HG03064 (cell line): ENCODE data around the gene TAF8.

Experiments used
- ATAC-seq: cut with Tn5 transposase; IDR thresholded peaks from one replicate; pipeline ENCODE4 v1.9.1; 2021; ENCODE audit warnings: low read depth; ENCODE audit not compliant: unreplicated experiment

The TAF8 gene

GRCh38 chr6:42120895-42121865 is 70.9 kb downstream of the TAF8 start:
- ATAC-seq = no peak

GRCh38 chr6:42123379-42124103 is 73.2 kb downstream of the TAF8 start:
- ATAC-seq = no peak

- no peak for ATAC-seq
Measured at GRCh38 chr6:42124223-42124836, 74.0 kb downstream of the TAF8 start.

GRCh38 chr6:42125231-42125630 is 74.9 kb downstream of the TAF8 start:
- no peak for ATAC-seq

GRCh38 chr6:42125663-42126062 is 75.3 kb downstream of the TAF8 start:
- no peak for ATAC-seq

GRCh38 chr6:42128460-42129359 is 78.4 kb downstream of the TAF8 start:
- ATAC-seq = no peak

GRCh38 chr6:42129360-42129676 is 79.0 kb downstream of the TAF8 start:
- ATAC-seq = no peak

- no peak for ATAC-seq
Measured at GRCh38 chr6:42131531-42131930, 81.2 kb downstream of the TAF8 start.

GRCh38 chr6:42133926-42134325 is 83.6 kb downstream of the TAF8 start:
- ATAC-seq = no peak

- ATAC-seq = no peak
Measured at GRCh38 chr6:42135161-42135560, 84.8 kb downstream of the TAF8 start.

GRCh38 chr6:42135722-42136121 is 85.4 kb downstream of the TAF8 start:
- no peak for ATAC-seq

- no peak for ATAC-seq
Measured at GRCh38 chr6:42136508-42137193, 86.3 kb downstream of the TAF8 start.
